GM23248 (cell line): ENCODE results near the gene PAQR4.

Source experiments
- EZH2 ChIP-seq: fragments of 200-600 bp; sonication (generic); IDR thresholded peaks from 2 replicates; pipeline ENCODE4 v1.6.1; 2018; ENCODE audit warnings: antibody characterized with exemption, mild to moderate bottlenecking; ENCODE audit not compliant: insufficient read depth, poor library complexity, severe bottlenecking
- EZH2phosphoT487 ChIP-seq: fragments of 200-600 bp; sonication (generic); IDR thresholded peaks from 2 replicates; pipeline ENCODE4 v1.6.1; 2018; ENCODE audit warnings: antibody characterized with exemption, moderate library complexity, mild to moderate bottlenecking, low read depth; ENCODE audit not compliant: insufficient read depth

DNA sequence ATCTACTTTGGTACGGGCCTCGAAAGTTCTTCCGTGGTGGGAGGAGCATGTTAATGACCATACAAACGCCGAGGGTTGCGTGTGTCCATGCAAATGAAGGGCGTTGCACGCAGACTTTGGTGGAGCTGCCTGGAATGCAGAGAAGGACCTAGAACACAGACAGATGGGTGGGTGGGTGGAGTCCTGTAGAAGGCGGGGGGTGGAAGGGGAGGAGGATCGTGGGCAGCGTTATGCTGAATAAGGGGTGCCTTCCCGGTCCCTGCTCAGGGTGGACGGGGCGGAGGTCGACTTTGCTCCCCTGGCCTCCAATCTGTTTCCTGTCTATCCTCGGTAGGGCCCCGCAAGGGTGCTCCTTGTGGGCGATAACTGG lies 795 bp upstream of the PAQR4 start:
- TF ChIP-seq EZH2phosphoT487 (no peak), EZH2 (no peak)
